NCI-H1436 treated with DMSO at 0.1 percent for 48 hours (cell line): Measurements from ENCODE around the gene AP2A2.

Experiments used
- DNase-seq: peaks from one replicate; lab custom pipeline; 2025; lab: John Stamatoyannopoulos, UW

The AP2A2 gene

GRCh38 chr11:1059759-1060158 is 134.1 kb downstream of the AP2A2 start:
- no peak for DNase-seq

GRCh38 chr11:1060410-1060809 is 134.7 kb downstream of the AP2A2 start:
- DNase-seq: no peak

- no peak for DNase-seq
Measured at GRCh38 chr11:1060852-1061616, 135.4 kb downstream of the AP2A2 start.
